Measurements from ENCODE around the gene COG6. TPM values are rescaled to one million over a fixed set of nuclear protein-coding genes. Genes with fewer than 3 reads are reported as not detected.

COG6 gene
- total and polyA plus RNA-seq, 7 experiments from 2014 or later = 18.1 to 41.6 (median 24.4) TPM

- DNase-seq = no peak
- no peaks in the 10 kb centered on the region for H3K4me1 Mint-ChIP-seq
- CTCF ChIA-PET = no interaction called here
- ATAC-seq = no peak
- intact Hi-C loops (cut with micrococcal nuclease) = no loop called here
- Histone ChIP-seq H3K27ac (ENCODE audit: low read depth, low read length) (no peak overlapping the region), H3K4me1 (ENCODE audit: control insufficient read depth in 2 of 2, insufficient read depth in 2 of 2, low read length in 2 of 2) (no peaks in the 10 kb centered on the region), H3K27me3 (ENCODE audit: control insufficient read depth in 2 of 2, insufficient read depth in 2 of 2, low read length in 2 of 2) (no peaks in the 10 kb centered on the region), H3K36me3 (ENCODE audit: control insufficient read depth in 2 of 3, insufficient read depth in 3 of 3, low read length in 3 of 3) (no peaks in the 10 kb centered on the region), H3K9me3 (ENCODE audit: control insufficient read depth in 2 of 3, low read length in 3 of 3) (no peaks in the 10 kb centered on the region), H3K4me3 (ENCODE audit: low read length) (no peak overlapping the region)
- H3K9me3 Mint-ChIP-seq = no peaks in the 10 kb centered on the region
- H3K27me3 Mint-ChIP-seq = peaks cover 0 to 14% (median 9%) of the 10 kb centered on the region in 5 donors
- POLR2A ChIA-PET = no interaction called here
- no peaks in the 10 kb centered on the region for H3K36me3 Mint-ChIP-seq
- no peak overlapping the region for H3K27ac Mint-ChIP-seq
- H3K4me3 Mint-ChIP-seq = no peak overlapping the region
These were observed 9.3 kb upstream of the COG6 start for GRCh38 chr13:39646122-39646521.

DNA sequence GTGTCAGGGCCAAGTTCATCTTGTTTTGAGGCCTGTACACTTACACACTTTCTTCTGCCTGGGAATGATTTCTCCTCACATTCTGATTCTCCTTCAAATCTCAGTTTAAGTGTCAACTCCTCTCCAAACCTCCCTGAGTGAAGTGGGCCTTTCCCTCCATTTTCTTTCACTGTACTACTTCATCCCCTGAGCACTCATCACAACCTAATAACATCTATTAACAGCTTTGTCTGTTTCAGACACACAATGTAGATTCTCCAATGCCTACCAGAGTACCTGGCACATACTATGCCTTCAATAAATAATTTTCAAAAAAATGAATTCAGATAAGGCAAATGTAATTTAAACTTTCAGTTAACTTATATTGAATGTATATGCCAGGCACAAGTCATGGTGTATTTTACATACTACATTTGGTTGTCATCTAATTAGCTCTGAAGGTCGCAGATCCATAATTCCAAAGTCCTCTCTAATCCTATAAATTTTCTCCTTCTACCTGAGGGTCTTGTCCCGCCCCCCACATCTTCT lies 357 bp upstream of the COG6 start:
- DNase-seq (no peak), ATAC-seq (no peak)
- H3K36me3 ChIP-seq (ENCODE audit: control insufficient read depth in 2 of 3, insufficient read depth in 3 of 3, low read length in 3 of 3) = peaks cover 0 to 7% (median 5%) of the 10 kb centered on the region in 3 experiments
- Mint-ChIP-seq H3K27ac (peak overlapping the region; percentile 79 to 97 (median 90)), H3K27me3 (peaks cover 0 to 16% (median 4%) of the 10 kb centered on the region in 5 donors), H3K9me3 (peaks cover 0 to 8% (median 0%) of the 10 kb centered on the region in 11 donors), H3K4me1 (peaks cover 19 to 46% (median 43%) of the 10 kb centered on the region in 7 donors), H3K4me3 (peak overlapping the region; percentile 89 to 100 (median 96)), H3K36me3 (peaks cover 0 to 7% (median 5%) of the 10 kb centered on the region in 5 donors)
- H3K27me3 ChIP-seq (ENCODE audit: control insufficient read depth in 2 of 2, insufficient read depth in 2 of 2, low read length in 2 of 2) = no peaks in the 10 kb centered on the region
- H3K4me1 ChIP-seq (ENCODE audit: control insufficient read depth in 2 of 2, insufficient read depth in 2 of 2, low read length in 2 of 2) = peaks cover 4 to 5% of the 10 kb centered on the region in 2 donors
- ChIA-PET POLR2A (interaction anchor here (0.6 kb wide), 1 partner anchor 1157 kb away, joined by 3 read pairs; no protein-coding TSS in a partner anchor), CTCF (interaction anchor here (0.6 kb wide), 1 partner anchor 605 kb away, joined by 4 read pairs; no protein-coding TSS in a partner anchor)
- intact Hi-C loops (cut with micrococcal nuclease) = loop anchor here (1.0 to 10.0 kb wide), 7 partner anchors 617 to 1608 kb away; partner anchors contain the start of genes KBTBD7 (in 2 of the 2), NHLRC3 (in 2 of the 2), PROSER1 (in 2 of the 2) and MTRF1 (in 1 of the 2)
- peak overlapping the region; percentile 79 for H3K27ac ChIP-seq (ENCODE audit: low read depth, low read length)
- no peaks in the 10 kb centered on the region for H3K9me3 ChIP-seq (ENCODE audit: control insufficient read depth in 2 of 3, low read length in 3 of 3)
- H3K4me3 ChIP-seq (ENCODE audit: low read length) = peak overlapping the region; percentile 79

DNA sequence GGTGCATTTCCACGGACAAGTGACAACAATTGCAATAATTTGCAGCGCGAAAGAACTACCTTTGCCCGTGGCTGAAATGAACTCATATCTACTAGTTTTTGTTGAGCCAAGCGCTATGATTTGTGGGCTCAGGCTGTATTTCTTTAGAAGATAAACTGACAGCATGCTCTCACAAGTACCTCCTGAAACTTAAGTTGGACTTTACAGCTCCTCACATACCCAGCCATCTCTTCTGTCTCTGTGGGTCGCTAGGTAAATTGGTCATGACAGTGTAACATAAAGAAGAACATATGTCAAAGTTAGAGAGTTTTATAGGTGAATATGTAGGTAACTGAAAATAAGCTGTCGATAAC lies 839 bp downstream of the COG6 start:
- Mint-ChIP-seq H3K9me3 (peaks cover 0 to 8% (median 0%) of the 10 kb centered on the region in 11 donors), H3K27ac (peak overlapping the region; percentile 65 to 96 (median 90)), H3K4me3 (peak overlapping the region; percentile 89 to 100 (median 96)), H3K36me3 (peaks cover 0 to 11% (median 6%) of the 10 kb centered on the region in 5 donors), H3K27me3 (peaks cover 0 to 10% (median under 1%) of the 10 kb centered on the region in 5 donors), H3K4me1 (peaks cover 19 to 46% (median 43%) of the 10 kb centered on the region in 7 donors)
- Histone ChIP-seq H3K4me3 (ENCODE audit: low read length) (peak overlapping the region; percentile 79), H3K27ac (ENCODE audit: low read depth, low read length) (peak overlapping the region; percentile 79), H3K4me1 (ENCODE audit: control insufficient read depth in 2 of 2, insufficient read depth in 2 of 2, low read length in 2 of 2) (peaks cover 4 to 5% of the 10 kb centered on the region in 2 donors), H3K27me3 (ENCODE audit: control insufficient read depth in 2 of 2, insufficient read depth in 2 of 2, low read length in 2 of 2) (no peaks in the 10 kb centered on the region), H3K9me3 (ENCODE audit: control insufficient read depth in 2 of 3, low read length in 3 of 3) (no peaks in the 10 kb centered on the region), H3K36me3 (ENCODE audit: control insufficient read depth in 2 of 3, insufficient read depth in 3 of 3, low read length in 3 of 3) (peaks cover 0 to 11% (median 11%) of the 10 kb centered on the region in 3 experiments)
- CTCF ChIA-PET = interaction anchor here (0.6 kb wide), 1 partner anchor 621 kb away, joined by 3 read pairs; no protein-coding TSS in a partner anchor
- intact Hi-C loops (cut with micrococcal nuclease) = loop anchor here (5.0 to 10.0 kb wide), 2 partner anchors 619 to 1538 kb away; partner anchors contain the start of genes KBTBD7 (in 1 of the 2), NHLRC3 (in 1 of the 2) and PROSER1 (in 1 of the 2)
- POLR2A ChIA-PET = interaction anchor here (0.7 kb wide), 1 partner anchor 335 kb away, joined by 3 read pairs; no protein-coding TSS in a partner anchor
- no peak for ATAC-seq
- DNase-seq = peak in 2 of 9 donors; percentile 3 to 10

DNA sequence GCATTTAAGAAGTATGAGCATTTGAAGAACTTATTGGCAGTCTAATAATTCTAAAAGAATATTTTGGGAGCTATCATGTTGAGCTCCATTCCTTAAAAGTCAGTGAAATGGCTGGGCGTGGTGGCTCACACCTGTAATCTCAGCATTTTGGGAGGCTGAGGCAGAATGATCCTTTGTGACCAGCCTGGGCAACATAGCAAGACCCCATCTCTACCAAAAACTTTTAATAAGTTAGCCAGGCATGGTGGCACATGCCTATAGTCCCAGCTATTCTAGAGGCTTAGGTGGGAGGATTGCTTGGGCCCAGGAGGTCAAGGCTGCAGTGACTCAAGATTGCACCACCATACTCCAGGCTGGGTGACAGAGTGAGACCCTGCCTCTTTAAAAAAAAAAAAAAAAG lies 8.0 kb downstream of the COG6 start:
- POLR2A ChIA-PET = no interaction called here
- no peak overlapping the region for H3K27ac ChIP-seq (ENCODE audit: low read depth, low read length)

DNA sequence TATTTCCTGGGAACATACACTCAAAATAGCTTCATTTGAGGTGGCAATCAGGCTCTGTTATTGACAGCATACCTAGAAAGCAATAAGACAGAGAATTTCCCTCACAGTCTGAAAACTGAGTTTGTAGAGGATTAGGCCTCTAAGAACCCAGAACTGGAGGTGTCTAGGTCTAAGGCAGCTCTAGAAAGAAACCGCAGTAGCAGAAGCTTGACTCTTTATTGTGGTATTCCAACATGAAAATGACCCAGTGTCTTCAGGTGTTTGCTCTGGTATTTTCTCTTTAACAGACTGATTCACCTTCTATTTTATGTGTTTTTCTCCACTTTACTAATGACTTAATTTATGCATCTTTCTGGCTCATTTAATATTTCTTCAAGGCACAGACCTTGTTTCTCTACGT lies 8.5 kb downstream of the COG6 start:
- no peak overlapping the region for H3K27ac ChIP-seq (ENCODE audit: low read depth, low read length)
- ChIA-PET CTCF (interaction anchor here (0.6 kb wide), 1 partner anchor 29 kb away, joined by 3 read pairs; no protein-coding TSS in a partner anchor), POLR2A (no interaction called here)
- H3K27me3 Mint-ChIP-seq = no peaks in the 10 kb centered on the region
- H3K4me1 Mint-ChIP-seq = peaks cover 0 to 16% (median 11%) of the 10 kb centered on the region in 7 donors
- DNase-seq = no peak
- no peaks in the 10 kb centered on the region for H3K27me3 ChIP-seq (ENCODE audit: control insufficient read depth in 2 of 2, insufficient read depth in 2 of 2, low read length in 2 of 2)
- no peaks in the 10 kb centered on the region for H3K9me3 ChIP-seq (ENCODE audit: control insufficient read depth in 2 of 3, low read length in 3 of 3)
- peaks cover 5 to 17% (median 10%) of the 10 kb centered on the region in 3 experiments for H3K36me3 ChIP-seq (ENCODE audit: control insufficient read depth in 2 of 3, insufficient read depth in 3 of 3, low read length in 3 of 3)
- H3K9me3 Mint-ChIP-seq = no peaks in the 10 kb centered on the region
- intact Hi-C loops (cut with micrococcal nuclease) = no loop called here
- H3K36me3 Mint-ChIP-seq = peaks cover 0 to 46% (median 14%) of the 10 kb centered on the region in 5 donors
- no peak overlapping the region for H3K4me3 ChIP-seq (ENCODE audit: low read length)
- ATAC-seq = no peak
- peak overlapping the region in 1 of 9 donors; percentile 47 for H3K27ac Mint-ChIP-seq
- no peak overlapping the region for H3K4me3 Mint-ChIP-seq
- H3K4me1 ChIP-seq (ENCODE audit: control insufficient read depth in 2 of 2, insufficient read depth in 2 of 2, low read length in 2 of 2) = no peaks in the 10 kb centered on the region

More for the DNA sequence above, 8.0 kb downstream of the COG6 start:
- no peaks in the 10 kb centered on the region for H3K9me3 Mint-ChIP-seq
- H3K4me1 ChIP-seq (ENCODE audit: control insufficient read depth in 2 of 2, insufficient read depth in 2 of 2, low read length in 2 of 2) = no peaks in the 10 kb centered on the region
- DNase-seq (no peak), ATAC-seq (no peak)
- no peak overlapping the region for H3K4me3 ChIP-seq (ENCODE audit: low read length)
- peaks cover 0 to 20% (median 15%) of the 10 kb centered on the region in 7 donors for H3K4me1 Mint-ChIP-seq
- no peaks in the 10 kb centered on the region for H3K27me3 Mint-ChIP-seq
- H3K4me3 Mint-ChIP-seq = no peak overlapping the region
- H3K27me3 ChIP-seq (ENCODE audit: control insufficient read depth in 2 of 2, insufficient read depth in 2 of 2, low read length in 2 of 2) = no peaks in the 10 kb centered on the region
- no peaks in the 10 kb centered on the region for H3K9me3 ChIP-seq (ENCODE audit: control insufficient read depth in 2 of 3, low read length in 3 of 3)
- intact Hi-C loops (cut with micrococcal nuclease) = no loop called here
- H3K36me3 ChIP-seq (ENCODE audit: control insufficient read depth in 2 of 3, insufficient read depth in 3 of 3, low read length in 3 of 3) = peaks cover 5 to 17% (median 11%) of the 10 kb centered on the region in 3 experiments
- H3K27ac Mint-ChIP-seq = no peak overlapping the region
- peaks cover 0 to 46% (median 14%) of the 10 kb centered on the region in 5 donors for H3K36me3 Mint-ChIP-seq
- CTCF ChIA-PET = interaction anchor here (0.6 kb wide), 1 partner anchor 30 kb away, joined by 3 read pairs; no protein-coding TSS in a partner anchor

- DNase-seq (no peak), ATAC-seq (no peak)
- Mint-ChIP-seq H3K27ac (no peak overlapping the region), H3K27me3 (no peaks in the 10 kb centered on the region), H3K9me3 (no peaks in the 10 kb centered on the region), H3K4me1 (peaks cover 0 to 8% (median 5%) of the 10 kb centered on the region in 7 donors), H3K36me3 (peaks cover 0 to 43% (median 14%) of the 10 kb centered on the region in 5 donors), H3K4me3 (no peak overlapping the region)
- intact Hi-C loops (cut with micrococcal nuclease) = no loop called here
- Histone ChIP-seq H3K36me3 (ENCODE audit: control insufficient read depth in 2 of 3, insufficient read depth in 3 of 3, low read length in 3 of 3) (peaks cover 5 to 17% (median 6%) of the 10 kb centered on the region in 3 experiments), H3K9me3 (ENCODE audit: control insufficient read depth in 2 of 3, low read length in 3 of 3) (no peaks in the 10 kb centered on the region), H3K4me3 (ENCODE audit: low read length) (no peak overlapping the region), H3K4me1 (ENCODE audit: control insufficient read depth in 2 of 2, insufficient read depth in 2 of 2, low read length in 2 of 2) (no peaks in the 10 kb centered on the region), H3K27ac (ENCODE audit: low read depth, low read length) (no peak overlapping the region), H3K27me3 (ENCODE audit: control insufficient read depth in 2 of 2, insufficient read depth in 2 of 2, low read length in 2 of 2) (no peaks in the 10 kb centered on the region)
- POLR2A ChIA-PET = no interaction called here
- CTCF ChIA-PET = interaction anchor here (0.7 kb wide), 1 partner anchor 10 kb away, joined by 3 read pairs; no protein-coding TSS in a partner anchor
These were observed 10.3 kb downstream of the COG6 start for GRCh38 chr13:39665763-39666162.
